Smooth muscle cell (in vitro differentiated cells): ENCODE measurements around the gene EMC6. TPM values are rescaled to one million over a fixed set of nuclear protein-coding genes. Genes with fewer than 3 reads are reported as not detected.

ENCODE experiments used
- polyA plus RNA-seq: library from polyadenylated mRNA; unstranded; fragments of >200 nt; fragmentation: Nextera tagmentation; extraction: Ambion mirVana; gene quantifications from 2 replicates; pipeline ENCODE4 v1.2.1, GENCODE V29; 2016
- total RNA-seq: library from RNA; depleted of rRNA; stranded (reverse); fragments of >200 nt; gene quantifications from 2 replicates; pipeline ENCODE4 v1.2.3, GENCODE V29; 2014

Gene EMC6
- total and polyA plus RNA-seq, 2 experiments from 2014 or later: 59.7 to 123 TPM

Other genes starting within 250 kb of the EMC6 start
- gene OR1E2, start 235.0 kb upstream of the EMC6 start, total RNA-seq: not detected in 2 replicates
- not detected in 2 replicates for gene OR1E2, start 235.0 kb upstream of the EMC6 start, polyA plus RNA-seq
- gene SPATA22, start 197.0 kb upstream of the EMC6 start, total RNA-seq: not detected in 2 replicates
- not detected in 2 replicates for gene SPATA22, start 197.0 kb upstream of the EMC6 start, polyA plus RNA-seq
- not detected in 2 replicates for gene ASPA, start 192.8 kb upstream of the EMC6 start, total RNA-seq
- not detected in 2 replicates for gene ASPA, start 192.8 kb upstream of the EMC6 start, polyA plus RNA-seq
- 2.3 and 6.4 TPM in 2 replicates for gene TRPV3, start 111.0 kb upstream of the EMC6 start, total RNA-seq
- 0.53 and 2.7 TPM in 2 replicates for gene TRPV3, start 111.0 kb upstream of the EMC6 start, polyA plus RNA-seq
- 0.99 and 2.2 TPM in 2 replicates for gene TRPV1, start 59.4 kb upstream of the EMC6 start, total RNA-seq
- 0.90 and 2.8 TPM in 2 replicates for gene TRPV1, start 59.4 kb upstream of the EMC6 start, polyA plus RNA-seq
- gene SHPK, start 32.6 kb upstream of the EMC6 start, total RNA-seq: 9.0 and 9.5 TPM in 2 replicates
- gene SHPK, start 32.6 kb upstream of the EMC6 start, polyA plus RNA-seq: 5.3 and 8.2 TPM in 2 replicates
- gene CTNS, start 32.1 kb upstream of the EMC6 start, total RNA-seq: 20.6 and 24.9 TPM in 2 replicates
- gene CTNS, start 32.1 kb upstream of the EMC6 start, polyA plus RNA-seq: 13.7 and 15.8 TPM in 2 replicates
- 115 and 127 TPM in 2 replicates for gene TAX1BP3, start 234 bp upstream of the EMC6 start, total RNA-seq
- 248 and 295 TPM in 2 replicates for gene TAX1BP3, start 234 bp upstream of the EMC6 start, polyA plus RNA-seq
- gene P2RX5, start 27.3 kb downstream of the EMC6 start, total RNA-seq: 0.72 TPM in 1 of 2 replicates, not detected in the other
- gene P2RX5, start 27.3 kb downstream of the EMC6 start, polyA plus RNA-seq: 0.59 TPM in 1 of 2 replicates, not detected in the other
- gene HASPIN, start 55.1 kb downstream of the EMC6 start, total RNA-seq: 2.6 and 2.7 TPM in 2 replicates
- 1.2 and 2.0 TPM in 2 replicates for gene HASPIN, start 55.1 kb downstream of the EMC6 start, polyA plus RNA-seq
- gene ITGAE, start 132.4 kb downstream of the EMC6 start, total RNA-seq: 43.8 and 51.2 TPM in 2 replicates
- 61.4 and 66.7 TPM in 2 replicates for gene ITGAE, start 132.4 kb downstream of the EMC6 start, polyA plus RNA-seq
- gene NCBP3, start 177.4 kb downstream of the EMC6 start, total RNA-seq: 28.3 and 30.0 TPM in 2 replicates
- 30.7 and 32.4 TPM in 2 replicates for gene NCBP3, start 177.4 kb downstream of the EMC6 start, polyA plus RNA-seq
- gene CAMKK1, start 224.2 kb downstream of the EMC6 start, total RNA-seq: 6.3 and 8.8 TPM in 2 replicates
- 7.7 and 8.1 TPM in 2 replicates for gene CAMKK1, start 224.2 kb downstream of the EMC6 start, polyA plus RNA-seq
- gene P2RX1, start 247.7 kb downstream of the EMC6 start, total RNA-seq: 1.3 and 2.4 TPM in 2 replicates
- 0.47 and 3.2 TPM in 2 replicates for gene P2RX1, start 247.7 kb downstream of the EMC6 start, polyA plus RNA-seq